Inferior parietal cortex (tissue), 1 donor: ENCODE results near the gene ARHGEF10L.

ENCODE experiments used
- DNase-seq: peaks from one replicate; pipeline ENCODE4 v3.0.0-alpha.2; 2016; ENCODE audit errors: extremely low spot score

The ARHGEF10L gene

DNA sequence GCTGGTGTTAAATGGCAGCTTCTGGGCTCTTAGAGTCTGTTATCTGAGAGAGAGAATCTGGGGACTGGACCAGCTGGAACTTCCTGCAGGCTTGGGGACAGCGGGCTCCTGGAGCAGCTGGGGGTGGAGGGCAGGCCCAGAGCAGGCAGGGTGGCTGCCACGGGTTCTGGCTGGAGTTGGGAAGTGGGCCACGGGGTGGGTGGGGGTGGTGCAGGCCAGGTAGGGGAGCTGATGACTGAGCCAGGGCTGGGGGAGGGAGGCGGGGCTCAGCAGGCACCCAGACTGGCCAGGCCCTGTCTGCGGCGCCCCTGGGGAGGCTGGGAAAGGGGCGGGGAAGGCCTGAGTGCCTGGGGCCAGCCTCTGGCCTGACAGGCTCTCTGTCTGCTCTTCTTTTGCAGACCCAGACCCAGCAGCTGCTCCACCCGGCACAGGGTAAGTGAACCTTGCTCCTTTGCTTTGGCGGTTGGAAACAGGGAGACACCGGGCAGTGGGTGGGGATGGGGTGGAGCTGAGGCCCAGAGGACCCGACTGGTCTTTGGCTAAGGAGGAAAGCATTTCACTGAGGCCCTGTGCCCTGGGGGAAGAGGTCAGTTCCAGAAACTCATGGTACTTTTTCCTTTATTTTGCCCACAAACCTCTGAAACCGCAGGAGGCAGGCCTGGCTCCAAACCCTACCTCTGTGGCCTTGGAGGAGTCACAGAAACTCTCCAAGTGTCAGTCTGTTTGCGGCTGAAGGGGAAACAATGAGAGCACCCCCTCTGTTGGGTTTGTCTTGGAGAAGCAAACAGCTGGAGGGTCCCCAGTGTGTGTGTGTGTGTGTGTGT lies 48.8 kb downstream of the ARHGEF10L start:
- no peak for DNase-seq

DNA sequence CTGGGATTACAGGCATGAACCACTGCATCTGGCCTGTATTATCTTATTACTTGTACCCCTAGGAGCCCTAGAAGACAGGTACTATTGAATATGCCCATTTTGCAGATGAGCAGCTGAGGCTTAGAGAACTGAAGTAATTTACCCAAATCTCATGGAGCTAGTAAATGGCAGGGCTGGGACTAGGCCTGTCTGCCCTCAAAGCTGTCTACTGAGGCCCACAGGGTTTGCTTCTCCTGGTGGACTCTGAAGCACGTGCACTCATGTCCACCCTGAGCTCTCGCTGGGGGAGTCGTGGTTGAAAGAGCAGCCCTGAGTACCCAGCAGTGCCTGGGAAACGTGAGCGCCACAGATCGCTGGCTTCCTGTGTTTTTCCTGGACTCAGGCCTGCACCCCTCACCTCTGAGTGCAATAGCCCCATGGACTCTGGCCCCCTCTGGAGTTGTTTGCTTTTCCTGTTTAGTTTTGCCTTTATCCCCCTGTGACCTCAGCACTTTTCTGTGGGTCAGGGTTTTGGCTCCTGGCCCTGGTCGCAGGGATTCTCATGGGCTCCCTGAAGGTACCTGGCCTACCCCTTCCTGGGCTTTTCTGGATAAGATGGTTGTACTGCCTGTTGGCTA lies 52.4 kb downstream of the ARHGEF10L start:
- DNase-seq = no peak

DNA sequence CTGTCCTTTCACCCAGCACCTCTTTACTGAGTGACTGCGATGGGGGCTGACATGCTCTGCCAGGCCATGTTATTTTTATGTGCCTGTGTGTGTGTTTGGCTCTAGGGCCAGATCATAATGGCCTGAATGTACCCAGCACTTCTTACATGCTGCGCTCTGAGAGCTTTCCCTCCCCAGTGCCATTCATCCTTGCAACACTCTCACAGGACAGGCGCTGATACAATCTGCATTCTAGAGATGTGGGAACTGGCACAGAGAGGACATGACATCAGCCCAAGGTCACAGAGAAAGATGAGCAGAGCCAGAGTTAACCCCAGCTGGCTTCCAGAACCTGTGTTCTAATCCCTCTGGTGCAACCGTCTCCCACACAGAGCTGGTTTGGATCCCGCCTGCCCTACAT lies 54.5 kb downstream of the ARHGEF10L start:
- DNase-seq = no peak

DNA sequence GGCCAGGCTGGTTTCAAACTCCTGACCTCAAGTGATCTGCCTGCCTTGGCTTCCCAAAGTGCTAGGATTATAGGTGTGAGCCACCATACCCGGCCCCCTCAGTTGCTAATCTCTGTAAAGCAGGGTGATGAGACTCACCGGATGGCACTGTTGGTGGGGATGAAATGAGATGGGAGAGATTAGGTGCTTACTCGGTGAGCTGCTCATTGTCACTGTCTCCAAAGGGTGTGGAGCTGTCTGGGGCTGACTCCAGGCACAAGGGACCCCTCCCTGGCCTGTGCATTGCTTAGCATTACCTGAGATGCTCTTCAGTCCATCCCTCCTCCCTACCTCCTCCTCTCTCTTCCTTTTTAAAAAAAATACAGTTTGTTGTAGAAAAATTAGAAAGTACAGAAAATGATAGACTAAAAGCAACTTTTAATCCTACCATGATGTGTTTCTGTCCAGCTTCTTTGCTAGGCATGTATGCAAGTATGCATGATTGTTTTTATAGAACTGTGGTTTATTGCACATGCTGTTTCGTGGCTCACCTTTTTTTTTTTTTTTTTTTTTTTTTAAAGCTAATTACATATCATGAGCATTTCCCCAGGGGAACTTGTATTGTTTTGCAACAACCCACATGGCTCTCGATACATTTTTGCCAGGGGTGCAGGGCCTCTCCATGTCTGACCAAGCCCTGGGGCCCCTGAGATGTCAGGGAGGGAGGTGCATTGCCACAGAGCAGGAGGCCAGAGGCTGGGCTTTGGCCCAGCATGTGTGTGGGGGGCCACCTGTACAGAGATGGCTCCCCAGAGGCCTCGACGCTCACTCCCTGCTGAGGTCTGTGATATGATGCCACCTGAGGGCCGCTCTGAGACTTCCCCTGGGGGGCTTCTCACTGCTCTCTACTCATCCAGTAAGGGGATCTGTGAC lies 55.4 kb downstream of the ARHGEF10L start:
- no peak for DNase-seq

DNA sequence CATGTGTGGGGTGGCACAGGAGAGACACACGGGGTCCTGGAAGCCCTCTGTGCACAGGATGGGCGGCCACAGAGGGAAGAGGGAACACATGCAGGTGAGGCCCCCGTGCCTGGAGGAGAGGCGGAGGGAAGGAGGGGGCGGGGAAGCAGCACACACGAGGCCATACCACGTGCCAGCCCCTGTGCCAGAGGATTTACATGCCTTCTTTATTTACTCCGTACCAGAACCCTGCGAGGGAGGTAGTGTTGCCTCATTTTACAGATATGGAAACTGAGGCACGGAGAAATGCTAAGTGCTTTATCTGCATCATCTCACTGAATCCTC lies 56.1 kb downstream of the ARHGEF10L start:
- no peak for DNase-seq

DNA sequence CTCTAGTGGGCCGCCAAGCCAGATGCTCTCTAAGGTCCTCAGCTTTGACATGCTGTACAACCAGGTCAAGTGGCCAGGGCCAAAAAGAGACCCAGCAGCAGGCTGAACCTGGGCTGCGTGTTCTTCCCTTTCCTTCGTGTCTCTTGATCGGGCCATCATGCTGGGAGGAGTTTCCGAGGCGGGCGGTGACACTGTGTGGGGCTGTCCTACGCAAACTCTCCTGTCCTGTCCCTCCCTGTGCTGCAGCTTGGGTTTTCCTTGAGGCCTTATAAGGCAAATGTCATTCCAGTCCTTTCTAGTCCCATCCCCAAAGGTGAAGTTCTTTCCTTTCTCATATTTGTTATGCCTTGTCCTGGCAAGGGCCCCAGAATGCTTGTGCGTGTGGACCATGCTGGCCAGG lies 56.7 kb downstream of the ARHGEF10L start:
- no peak for DNase-seq

DNA sequence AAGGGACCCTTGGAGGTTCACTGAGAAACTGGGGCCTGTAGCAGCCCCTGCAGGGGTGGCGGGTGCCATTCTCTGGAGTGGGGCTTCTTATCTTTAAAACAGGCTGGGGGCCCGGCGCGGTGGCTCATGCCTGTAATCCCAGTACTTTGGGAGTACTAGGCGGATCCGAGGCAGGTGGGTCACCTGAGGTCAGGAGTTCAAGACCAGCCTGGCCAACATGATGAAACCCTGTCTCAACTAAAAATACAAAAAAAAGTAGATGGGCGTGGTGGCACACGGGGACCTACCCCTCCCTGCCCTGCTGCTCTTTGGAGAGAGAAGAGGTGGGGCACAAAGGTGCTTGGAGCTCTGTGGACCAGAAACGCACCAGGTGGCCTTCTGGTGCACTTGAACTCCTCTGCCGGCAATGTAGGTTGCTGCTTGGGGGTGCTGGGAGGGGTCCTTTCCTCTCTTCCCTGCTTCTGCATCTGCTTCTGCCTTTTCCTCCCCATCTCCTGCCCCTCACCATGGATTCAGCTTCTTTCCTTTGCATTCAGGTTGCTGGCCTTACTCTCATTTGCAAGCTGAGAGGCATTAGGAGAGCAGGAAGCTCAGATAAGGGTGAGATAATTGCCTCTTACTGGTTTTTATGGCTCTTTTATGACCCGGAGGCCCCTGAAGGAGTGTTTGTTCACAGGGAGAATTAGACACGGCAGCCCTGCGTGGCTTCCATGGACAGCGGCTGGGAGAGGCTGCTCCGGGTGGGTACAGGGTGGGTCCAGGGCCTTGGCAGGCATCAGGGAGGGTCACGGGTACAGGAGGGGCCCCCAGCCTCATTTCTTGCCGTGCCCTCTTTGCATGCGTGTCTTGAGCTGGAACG lies 57.4 kb downstream of the ARHGEF10L start:
- DNase-seq = no peak

DNA sequence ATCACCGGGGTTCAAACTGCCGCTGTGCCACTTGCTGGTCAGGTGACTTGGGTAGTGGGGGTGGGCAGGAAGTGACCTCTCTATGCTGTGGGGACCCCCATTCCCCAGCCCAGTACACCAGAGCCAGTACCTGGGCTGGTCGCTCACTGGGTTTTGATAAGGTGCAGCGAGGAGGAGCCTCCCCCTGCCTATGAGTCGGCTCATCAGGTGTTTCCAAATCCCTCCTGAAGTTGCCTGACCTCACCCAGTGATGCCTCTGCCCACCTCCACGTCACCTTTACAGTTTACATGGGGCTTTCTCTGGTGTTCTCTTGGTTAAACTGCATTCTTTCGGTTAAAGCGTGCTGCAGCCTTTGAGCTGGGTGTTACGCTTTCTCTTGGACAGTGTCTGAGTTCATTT lies 58.2 kb downstream of the ARHGEF10L start:
- DNase-seq = no peak

DNA sequence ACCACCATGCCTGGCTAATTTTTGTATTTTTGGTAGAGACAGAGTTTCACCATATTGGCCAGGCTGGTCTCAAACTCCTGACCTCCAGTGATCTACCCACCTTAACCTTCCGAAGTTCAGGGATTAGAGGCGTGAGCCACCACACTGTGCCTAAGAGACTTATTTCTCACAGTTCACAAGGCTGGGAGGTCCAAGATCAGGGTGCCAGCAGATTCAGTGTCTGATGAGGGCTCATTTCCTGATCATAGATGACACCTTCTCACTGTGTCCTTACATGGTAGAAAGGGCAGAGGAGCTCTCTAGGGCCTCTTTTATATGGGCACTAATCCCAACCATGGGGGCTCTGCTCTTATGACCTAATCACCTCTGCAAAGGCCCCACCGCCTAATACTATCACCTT lies 58.8 kb downstream of the ARHGEF10L start:
- DNase-seq = no peak

DNA sequence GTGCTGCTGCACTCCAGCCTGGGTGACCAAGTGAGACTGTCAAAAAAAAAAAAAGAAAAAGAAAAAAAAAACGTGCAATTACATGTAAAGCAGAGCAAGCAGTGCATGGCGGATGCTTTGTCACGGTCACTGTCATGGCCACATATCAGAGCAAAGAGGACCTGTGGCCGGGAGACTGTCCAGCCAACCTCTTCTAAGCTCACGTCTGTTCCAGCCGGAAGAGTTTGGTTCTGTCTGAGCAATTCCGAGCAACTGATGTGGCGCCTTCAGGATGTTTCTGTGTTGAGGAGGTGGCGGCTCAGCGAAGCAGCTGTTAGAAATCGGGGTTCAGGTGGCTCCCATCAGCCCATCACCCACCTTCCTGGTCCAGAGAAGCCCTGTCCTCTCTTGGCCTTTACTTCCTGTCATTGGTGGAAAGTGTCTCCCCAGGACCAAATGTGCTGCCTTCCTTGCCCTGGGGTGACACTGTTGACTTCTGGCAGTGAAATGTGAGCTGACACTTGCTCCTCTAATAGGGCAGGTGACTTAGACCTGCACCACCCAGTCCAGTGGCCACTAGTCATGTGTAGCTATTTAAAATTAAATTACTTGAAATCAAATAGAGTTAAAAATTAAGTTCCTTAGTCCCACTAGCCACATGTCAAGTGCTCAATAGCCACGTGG lies 59.9 kb downstream of the ARHGEF10L start:
- DNase-seq = no peak

DNA sequence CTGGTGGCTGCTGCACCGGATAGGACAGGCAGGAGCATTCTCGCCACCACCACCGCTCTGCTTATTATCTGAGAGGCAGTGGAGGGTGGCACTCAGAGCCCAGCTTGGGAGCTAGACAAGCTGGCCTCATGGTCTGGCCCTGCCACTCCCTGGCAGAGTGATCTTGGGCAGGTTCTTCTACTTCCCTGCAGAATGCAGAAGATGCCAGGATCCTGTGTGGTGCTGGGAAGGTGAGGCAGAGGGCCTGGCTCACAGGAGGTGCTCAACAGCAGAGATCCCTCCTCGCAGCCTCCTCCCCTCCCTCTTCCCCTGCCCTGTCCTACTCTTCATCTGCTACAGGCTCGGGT lies 60.4 kb downstream of the ARHGEF10L start:
- DNase-seq = no peak

DNA sequence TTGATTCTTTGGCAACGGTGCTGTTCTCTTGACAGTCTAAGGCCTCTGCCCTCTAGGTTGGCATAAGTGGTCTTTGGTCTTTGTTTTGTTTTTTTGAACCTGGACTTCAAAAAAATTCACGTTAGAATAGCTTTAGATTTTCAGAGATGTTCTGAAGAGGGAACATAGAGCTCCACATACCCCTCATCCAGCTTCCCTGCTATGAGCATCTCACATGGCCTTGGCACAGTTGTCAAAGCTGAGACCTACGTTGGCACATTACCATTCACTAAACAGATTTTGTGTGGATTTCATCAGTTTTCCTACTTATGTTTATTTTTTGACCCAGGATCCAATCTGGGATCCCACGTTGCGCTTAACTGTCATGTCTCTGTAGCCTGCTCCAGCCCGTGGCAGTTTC lies 60.8 kb downstream of the ARHGEF10L start:
- DNase-seq = no peak

DNA sequence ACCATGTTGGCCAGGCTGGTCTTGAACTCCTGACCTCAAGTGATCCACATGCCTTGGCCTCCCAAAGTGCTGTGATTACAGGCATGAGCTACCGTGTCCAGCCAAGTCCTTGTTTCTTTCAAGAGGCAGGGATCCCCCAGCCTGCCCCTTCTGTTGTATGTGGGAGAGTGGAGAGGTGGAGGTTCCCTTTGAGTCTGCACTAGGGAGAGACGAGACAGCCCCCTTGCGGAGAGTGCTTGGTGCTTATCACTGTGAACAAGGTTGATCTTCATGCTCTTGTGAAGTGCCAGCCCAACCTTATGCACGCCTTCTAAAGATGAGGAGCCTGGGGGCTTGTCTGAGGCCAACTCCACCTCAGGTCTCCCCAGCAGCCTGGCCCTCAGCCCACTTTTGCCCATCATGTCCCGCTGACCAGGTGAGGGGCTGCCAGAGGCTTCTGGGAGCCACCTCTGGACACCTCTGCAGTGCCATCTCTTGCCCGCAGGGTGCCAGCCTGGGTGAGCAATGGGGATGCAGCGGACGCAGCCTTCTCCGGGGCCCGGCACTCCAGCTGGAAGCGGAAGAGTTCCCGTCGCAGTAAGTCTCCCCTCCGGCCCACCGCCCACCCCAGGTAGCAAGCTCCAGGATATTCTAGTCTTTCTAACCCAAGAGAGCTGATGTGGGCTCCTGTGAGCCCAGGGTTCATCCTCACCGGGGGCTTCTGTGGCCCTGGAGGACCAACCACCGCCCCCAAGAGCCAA lies 62.3 kb downstream of the ARHGEF10L start:
- DNase-seq = no peak

DNA sequence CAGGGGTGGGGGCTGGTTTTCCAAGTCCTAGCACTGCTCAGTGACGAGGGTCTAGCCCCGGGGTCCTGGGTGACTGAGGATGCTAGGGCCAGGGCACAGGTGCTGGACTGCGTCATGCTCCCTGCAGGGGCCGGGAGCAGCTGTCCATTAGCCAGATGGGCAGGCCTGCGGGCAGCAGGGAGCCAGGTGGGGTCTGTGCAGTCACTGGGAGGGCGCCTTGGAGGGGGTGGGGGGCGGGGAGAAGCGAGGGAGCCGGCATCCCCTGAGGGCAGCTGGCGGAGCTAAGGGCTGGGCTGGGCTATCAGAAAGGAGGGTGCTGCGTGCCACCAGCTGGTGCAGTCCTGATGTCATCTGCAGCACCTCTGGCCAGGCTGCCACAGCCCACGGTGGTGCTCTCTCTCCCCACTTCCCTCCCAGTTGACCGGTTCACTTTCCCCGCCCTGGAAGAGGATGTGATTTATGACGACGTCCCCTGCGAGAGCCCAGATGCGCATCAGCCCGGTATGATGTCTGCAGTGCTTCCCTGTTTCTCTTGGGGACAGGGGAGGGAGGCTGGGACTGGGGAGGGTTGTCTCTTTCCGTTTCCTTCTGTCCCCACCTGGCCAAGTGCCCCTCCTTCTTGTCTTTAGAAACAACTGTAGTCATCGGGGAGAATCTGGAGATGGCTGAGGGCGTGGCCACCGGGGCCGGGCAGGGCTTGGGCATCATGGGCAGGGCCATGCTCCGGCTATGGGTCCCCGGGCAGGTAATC lies 63.8 kb downstream of the ARHGEF10L start:
- DNase-seq = no peak

DNA sequence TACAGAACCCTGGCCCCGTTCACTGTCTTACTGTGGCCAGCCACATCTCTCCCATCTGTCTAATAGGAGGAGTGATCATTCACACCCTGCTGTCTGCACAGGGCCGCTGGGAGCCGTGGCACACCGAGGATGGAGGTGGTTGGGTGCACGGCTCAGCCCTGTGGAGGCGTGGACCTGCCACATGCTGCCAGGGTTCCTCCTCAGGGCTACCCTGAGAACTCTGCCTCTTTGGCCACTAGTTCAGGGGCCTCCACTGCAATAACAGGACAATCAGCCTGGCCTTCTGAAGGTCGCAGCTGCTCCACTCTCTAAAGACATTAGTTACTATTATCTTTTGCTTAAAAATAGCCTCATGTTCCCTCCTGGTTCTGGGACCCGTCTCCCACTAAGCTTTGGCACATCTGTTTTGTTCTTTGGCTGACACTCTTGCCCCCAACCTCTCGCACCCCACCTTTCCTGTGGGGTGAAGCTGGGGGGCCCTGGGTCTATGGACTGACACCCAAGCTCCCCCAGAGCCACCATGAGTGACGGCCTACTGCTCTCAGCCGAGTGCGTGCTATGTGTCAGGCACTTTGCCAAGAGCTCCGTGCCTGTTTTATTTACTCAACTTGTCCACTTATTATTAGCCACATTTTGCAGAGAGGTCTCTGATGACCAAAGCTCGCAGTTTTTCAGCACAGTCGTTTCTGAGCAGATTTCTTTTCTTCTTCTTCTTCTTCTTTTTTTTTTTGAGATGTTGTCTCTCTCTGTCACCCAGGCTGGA lies 66.3 kb downstream of the ARHGEF10L start:
- DNase-seq = no peak

DNA sequence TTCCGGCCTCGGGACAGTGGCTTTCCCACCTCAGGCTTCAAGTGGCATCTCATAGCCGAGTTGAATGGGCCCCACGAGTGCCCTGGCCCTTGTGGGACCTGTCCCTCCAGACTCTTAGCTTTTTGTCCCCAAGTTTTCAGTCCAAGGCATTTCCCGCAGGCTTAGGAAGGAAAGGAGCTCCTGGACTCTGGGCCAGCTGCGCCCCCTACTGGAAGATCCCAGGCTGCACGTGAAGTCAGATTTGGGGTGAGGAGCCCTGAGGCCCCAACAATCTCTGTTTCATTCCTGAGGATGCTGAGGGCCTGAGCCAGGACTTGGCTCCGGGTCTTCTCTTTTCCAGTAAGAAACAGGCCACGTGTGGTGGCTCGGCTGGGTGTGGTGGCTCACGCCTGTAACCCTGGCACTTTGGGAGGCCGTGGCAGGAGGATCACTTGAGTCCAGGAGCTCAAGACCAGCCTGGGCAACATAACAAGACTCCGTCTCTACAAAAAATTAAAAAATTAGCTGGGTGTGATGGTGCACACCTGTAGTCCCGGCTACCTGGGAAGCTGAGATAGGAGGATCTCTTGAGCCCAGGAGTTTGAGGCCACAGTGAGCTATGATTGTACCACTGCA lies 67.4 kb downstream of the ARHGEF10L start:
- DNase-seq = peak; percentile 87

DNA sequence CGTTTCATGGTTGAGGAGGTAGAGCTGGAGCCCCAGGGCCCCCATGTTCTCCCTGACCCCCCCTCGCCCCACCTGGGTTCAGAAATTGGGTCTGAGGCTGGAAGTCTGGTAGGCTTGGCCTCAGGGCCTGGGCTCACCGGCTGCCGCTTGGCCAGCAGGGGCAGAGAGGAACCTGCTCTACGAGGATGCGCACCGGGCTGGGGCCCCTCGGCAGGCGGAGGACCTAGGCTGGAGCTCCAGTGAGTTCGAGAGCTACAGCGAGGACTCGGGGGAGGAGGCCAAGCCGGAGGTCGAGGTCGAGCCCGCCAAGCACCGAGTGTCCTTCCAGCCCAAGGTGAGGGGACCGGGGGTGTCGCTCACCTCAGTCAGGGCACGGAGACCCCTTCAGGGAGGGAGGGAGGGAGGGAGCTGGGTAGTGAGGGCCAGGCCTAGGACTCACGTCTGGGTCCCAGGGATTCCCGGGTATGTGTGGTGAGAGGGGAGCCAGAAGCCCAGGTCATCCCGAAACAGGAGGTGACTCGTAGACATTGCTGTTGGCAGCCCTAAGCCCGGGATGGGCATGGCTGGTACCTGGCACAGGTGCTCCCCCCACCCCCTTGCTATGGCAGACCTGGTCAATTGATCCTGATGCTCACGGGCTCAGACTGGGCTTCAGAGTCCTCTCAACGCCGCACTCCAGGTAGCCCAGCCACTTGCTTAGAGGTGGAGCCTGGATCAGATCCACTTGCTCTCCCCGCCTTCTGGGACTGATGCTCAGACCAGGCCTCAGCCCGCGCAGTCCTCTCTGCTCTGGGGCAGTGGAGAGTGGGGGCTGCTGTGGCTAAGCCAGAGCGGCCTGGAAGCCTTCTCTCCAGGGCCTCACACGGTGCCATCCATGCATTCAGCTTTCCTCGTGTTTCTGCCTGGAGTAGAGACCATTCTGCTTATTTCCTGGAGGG lies 68.4 kb downstream of the ARHGEF10L start:
- DNase-seq = no peak
